GM23338 (cell line): ENCODE data around the gene ANKMY2. TPM values are rescaled to one million over a fixed set of nuclear protein-coding genes. Genes with fewer than 3 reads are reported as not detected.

Source experiments
- ATAC-seq: fragments of 200-7000 bp; cut with Tn5 transposase; 3 replicates; pipeline ENCODE4 v1.9.1; 2020
- DNase-seq: peaks from one replicate; pipeline ENCODE4 v3.0.0-alpha.2; 2015; ENCODE audit warnings: low spot score
- H2AFZ ChIP-seq: fragments of 200-600 bp; sonication (generic); 2 replicates; pipeline ENCODE4 v1.8.0; 2016; ENCODE audit warnings: antibody characterized with exemption, mild to moderate bottlenecking, moderate library complexity
- H3F3A ChIP-seq: fragments of 200-600 bp; sonication (generic); replicated peaks from 2 replicates; pipeline ENCODE4 v1.8.0; 2017; ENCODE audit warnings: antibody characterized with exemption, mixed run types, low read depth
- H3K27ac ChIP-seq: fragments of 200-600 bp; sonication (generic); 2 replicates; pipeline ENCODE4 v1.6.1; 2016; ENCODE audit warnings: low read depth
- H3K27me3 ChIP-seq: fragments of 200-600 bp; sonication (generic); 2 replicates; pipeline ENCODE4 v1.8.0; 2016; ENCODE audit warnings: mild to moderate bottlenecking, mixed run types, moderate library complexity; ENCODE audit not compliant: insufficient read depth
- H3K36me3 ChIP-seq: fragments of 200-600 bp; sonication (generic); 2 replicates; pipeline ENCODE4 v1.8.0; 2016; ENCODE audit warnings: mild to moderate bottlenecking; ENCODE audit not compliant: insufficient read depth
- H3K4me1 ChIP-seq: fragments of 200-600 bp; sonication (generic); 2 replicates; pipeline ENCODE4 v1.8.0; 2016; ENCODE audit warnings: mild to moderate bottlenecking, moderate library complexity; ENCODE audit not compliant: insufficient read depth
- H3K4me2 ChIP-seq: fragments of 200-600 bp; sonication (generic); 2 replicates; pipeline ENCODE4 v1.7.1; 2017; ENCODE audit warnings: mixed run types
- H3K4me3 ChIP-seq: fragments of 200-600 bp; sonication (generic); 2 replicates; pipeline ENCODE4 v1.6.1; 2016; ENCODE audit warnings: mixed run types
- H3K79me2 ChIP-seq: fragments of 200-600 bp; sonication (generic); replicated peaks from 2 replicates; pipeline ENCODE4 v1.8.0; 2017; ENCODE audit warnings: mild to moderate bottlenecking; ENCODE audit not compliant: insufficient read depth
- H3K9me2 ChIP-seq: fragments of 200-600 bp; sonication (generic); 2 replicates; pipeline ENCODE4 v1.8.0; 2017; ENCODE audit not compliant: insufficient read depth
- H4K20me1 ChIP-seq: fragments of 200-600 bp; sonication (generic); replicated peaks from 2 replicates; pipeline ENCODE4 v1.8.0; 2017; ENCODE audit warnings: mild to moderate bottlenecking; ENCODE audit not compliant: insufficient read depth
- H3K27ac Mint-ChIP-seq: 2 replicates; pipeline ENCODE4 v1.8.0; 2020; ENCODE audit warnings: inconsistent platforms, mild to moderate bottlenecking, moderate library complexity, mixed read lengths
- H3K27me3 Mint-ChIP-seq: 3 replicates; pipeline ENCODE4 v1.8.0; 2022; ENCODE audit warnings: low read depth, mild to moderate bottlenecking, moderate library complexity, mixed read lengths, inconsistent platforms; ENCODE audit not compliant: insufficient read depth, poor library complexity
- H3K36me3 Mint-ChIP-seq: 3 replicates; pipeline ENCODE4 v1.8.0; 2021; ENCODE audit warnings: low read depth, mild to moderate bottlenecking, inconsistent platforms, moderate library complexity, mixed read lengths
- H3K4me1 Mint-ChIP-seq: 3 replicates; pipeline ENCODE4 v1.8.0; 2020; ENCODE audit warnings: mild to moderate bottlenecking, inconsistent platforms, mixed read lengths
- H3K4me3 Mint-ChIP-seq: 3 replicates; pipeline ENCODE4 v1.8.0; 2021; ENCODE audit warnings: moderate library complexity, mild to moderate bottlenecking, inconsistent platforms, mixed read lengths
- H3K9me3 Mint-ChIP-seq: 3 replicates; pipeline ENCODE4 v1.8.0; 2020; ENCODE audit warnings: moderate library complexity, mild to moderate bottlenecking, inconsistent platforms, mixed read lengths
- CREB1 ChIP-seq: fragments of 250-450 bp; sonication (Bioruptor Pico); IDR thresholded peaks from 2 replicates; pipeline ENCODE4 v1.5.0; 2020; ENCODE audit warnings: low read depth, mild to moderate bottlenecking, moderate library complexity
- CTCF ChIP-seq, 2 experiments: fragments of 200-600 bp in 1 of 2; sonication (generic) in 1 of 2; conservative IDR thresholded peaks; 2 replicates each; pipeline versions ENCODE4 v1.5.1 to v1.6.1; 2016 to 2017; ENCODE audit warnings: antibody characterized with exemption in 2 of 2, low read depth in 2 of 2, mild to moderate bottlenecking in 2 of 2, moderate library complexity in 1 of 2
- ETS1 ChIP-seq: IDR thresholded peaks from 2 replicates; pipeline ENCODE4 v1.6.1; 2016; ENCODE audit warnings: antibody characterized with exemption
- EZH2 ChIP-seq: fragments of 200-600 bp; sonication (generic); IDR thresholded peaks from one replicate; pipeline ENCODE4 v1.8.0; 2017; ENCODE audit warnings: antibody characterized with exemption, mild to moderate bottlenecking, low read depth; ENCODE audit not compliant: unreplicated experiment
- EZH2phosphoT487 ChIP-seq: fragments of 200-600 bp; sonication (generic); IDR thresholded peaks from one replicate; pipeline ENCODE4 v1.8.1; 2018; ENCODE audit warnings: antibody characterized with exemption; ENCODE audit not compliant: unreplicated experiment
- JUNB ChIP-seq: IDR thresholded peaks from one replicate; pipeline ENCODE4 v1.6.1; 2016; ENCODE audit warnings: antibody characterized with exemption; ENCODE audit not compliant: unreplicated experiment
- NANOG ChIP-seq: IDR thresholded peaks from 2 replicates; pipeline ENCODE4 v1.6.1; 2016; ENCODE audit warnings: antibody characterized with exemption, borderline replicate concordance
- POLR2AphosphoS5 ChIP-seq: IDR thresholded peaks from 2 replicates; pipeline ENCODE4 v1.6.1; 2016; ENCODE audit warnings: antibody characterized with exemption, low read depth
- STAT1 ChIP-seq: IDR thresholded peaks from one replicate; pipeline ENCODE4 v1.6.1; 2016; ENCODE audit warnings: antibody characterized with exemption; ENCODE audit not compliant: unreplicated experiment
- ZNF114 ChIP-seq: fragments of 250-450 bp; sonication (Bioruptor Pico); IDR thresholded peaks from 2 replicates; pipeline ENCODE4 v1.5.0; 2020; ENCODE audit warnings: mild to moderate bottlenecking, moderate library complexity
- ZNF331 ChIP-seq: fragments of 250-450 bp; sonication (Bioruptor Pico); IDR thresholded peaks from 2 replicates; pipeline ENCODE4 v1.5.0; 2020; ENCODE audit warnings: low read depth, mild to moderate bottlenecking, moderate library complexity
- polyA plus RNA-seq: library from polyadenylated mRNA; unstranded; fragments of >200 nt; fragmentation: Nextera tagmentation; extraction: Ambion mirVana; gene quantifications from 2 replicates; pipeline ENCODE4 v1.2.1, GENCODE V29; 2016
- total RNA-seq: library from RNA; depleted of rRNA; stranded (reverse); fragments of >200 nt; shearing (Covaris generic); gene quantifications from 2 replicates; pipeline ENCODE4 v1.2.3, GENCODE V29; 2014
- TF ChIP-seq, protein P1 (sequence below): fragments of 250-450 bp; sonication (Bioruptor Pico); IDR thresholded peaks from 2 replicates; pipeline ENCODE4 v1.5.0; 2020; ENCODE audit warnings: mild to moderate bottlenecking, moderate library complexity

ANKMY2 gene
- total and polyA plus RNA-seq, 2 experiments from 2014 or later, result 4.4 to 9.5 TPM

GRCh38 chr7:16615228-16615627 lies 30.3 kb downstream of the ANKMY2 start:
- H3K27me3 Mint-ChIP-seq, result no peaks in the 10 kb centered on the region
- ATAC-seq, result peak; percentile 88

DNA sequence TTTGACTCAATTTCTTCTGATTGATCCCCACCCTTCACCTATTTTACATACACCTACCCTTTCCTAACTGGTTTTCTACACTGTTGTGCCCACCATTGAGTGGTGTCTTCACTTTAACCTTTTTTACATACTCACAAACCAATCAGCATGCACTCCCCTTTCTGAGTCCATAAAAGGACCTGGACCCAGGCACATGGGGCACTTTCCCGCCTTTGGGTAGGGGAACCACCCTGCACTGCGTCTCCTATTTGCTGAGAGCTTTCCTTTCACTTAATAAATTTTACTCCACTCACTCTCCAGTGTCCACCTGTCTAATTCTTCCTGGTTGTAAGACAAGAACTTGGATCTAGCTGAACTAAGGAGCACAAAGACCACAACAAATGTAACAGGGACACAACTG lies 33.8 kb downstream of the ANKMY2 start:
- no peaks in the 10 kb centered on the region for H3K79me2 ChIP-seq
- no peak overlapping the region for H3K4me3 ChIP-seq
- DNase-seq (no peak), ATAC-seq (no peak)
- H3K4me2 ChIP-seq, result no peak overlapping the region
- H2AFZ ChIP-seq, result no peak overlapping the region
- Mint-ChIP-seq H3K27ac (no peak overlapping the region), H3K4me3 (no peak overlapping the region), H3K27me3 (peaks cover 2% of the 10 kb centered on the region), H3K4me1 (peaks cover 7% of the 10 kb centered on the region), H3K9me3 (no peaks in the 10 kb centered on the region), H3K36me3 (peaks cover 3% of the 10 kb centered on the region; the same call in 1 of the 3 replicates)
- peaks cover 7% of the 10 kb centered on the region; the same call in 1 of the 2 replicates for H3K4me1 ChIP-seq
- H3F3A ChIP-seq, result no peaks in the 10 kb centered on the region
- H4K20me1 ChIP-seq, result no peaks in the 10 kb centered on the region
- H3K27ac ChIP-seq, result no peak overlapping the region
- H3K36me3 ChIP-seq, result no peaks in the 10 kb centered on the region
- no peaks in the 10 kb centered on the region for H3K9me2 ChIP-seq
- no peaks in the 10 kb centered on the region for H3K27me3 ChIP-seq
- no peak for TF ChIP-seq EZH2
- TF ChIP-seq NANOG, result no peak
- no peak for TF ChIP-seq POLR2AphosphoS5
- TF ChIP-seq CTCF (conservative IDR thresholded peaks at IDR 0.05; ENCODE audit: low read depth in 2 of 2), result no peak
- TF ChIP-seq STAT1, result no peak
- no peak for TF ChIP-seq ETS1
- TF ChIP-seq CREB1 (CRISPR knock-in tag), result no peak
- no peak for TF ChIP-seq ZNF331
- no peak for TF ChIP-seq JUNB
- TF ChIP-seq EZH2phosphoT487, result no peak
- no peak for TF ChIP-seq ZNF114 (CRISPR knock-in tag)
- TF ChIP-seq, protein P1, sequence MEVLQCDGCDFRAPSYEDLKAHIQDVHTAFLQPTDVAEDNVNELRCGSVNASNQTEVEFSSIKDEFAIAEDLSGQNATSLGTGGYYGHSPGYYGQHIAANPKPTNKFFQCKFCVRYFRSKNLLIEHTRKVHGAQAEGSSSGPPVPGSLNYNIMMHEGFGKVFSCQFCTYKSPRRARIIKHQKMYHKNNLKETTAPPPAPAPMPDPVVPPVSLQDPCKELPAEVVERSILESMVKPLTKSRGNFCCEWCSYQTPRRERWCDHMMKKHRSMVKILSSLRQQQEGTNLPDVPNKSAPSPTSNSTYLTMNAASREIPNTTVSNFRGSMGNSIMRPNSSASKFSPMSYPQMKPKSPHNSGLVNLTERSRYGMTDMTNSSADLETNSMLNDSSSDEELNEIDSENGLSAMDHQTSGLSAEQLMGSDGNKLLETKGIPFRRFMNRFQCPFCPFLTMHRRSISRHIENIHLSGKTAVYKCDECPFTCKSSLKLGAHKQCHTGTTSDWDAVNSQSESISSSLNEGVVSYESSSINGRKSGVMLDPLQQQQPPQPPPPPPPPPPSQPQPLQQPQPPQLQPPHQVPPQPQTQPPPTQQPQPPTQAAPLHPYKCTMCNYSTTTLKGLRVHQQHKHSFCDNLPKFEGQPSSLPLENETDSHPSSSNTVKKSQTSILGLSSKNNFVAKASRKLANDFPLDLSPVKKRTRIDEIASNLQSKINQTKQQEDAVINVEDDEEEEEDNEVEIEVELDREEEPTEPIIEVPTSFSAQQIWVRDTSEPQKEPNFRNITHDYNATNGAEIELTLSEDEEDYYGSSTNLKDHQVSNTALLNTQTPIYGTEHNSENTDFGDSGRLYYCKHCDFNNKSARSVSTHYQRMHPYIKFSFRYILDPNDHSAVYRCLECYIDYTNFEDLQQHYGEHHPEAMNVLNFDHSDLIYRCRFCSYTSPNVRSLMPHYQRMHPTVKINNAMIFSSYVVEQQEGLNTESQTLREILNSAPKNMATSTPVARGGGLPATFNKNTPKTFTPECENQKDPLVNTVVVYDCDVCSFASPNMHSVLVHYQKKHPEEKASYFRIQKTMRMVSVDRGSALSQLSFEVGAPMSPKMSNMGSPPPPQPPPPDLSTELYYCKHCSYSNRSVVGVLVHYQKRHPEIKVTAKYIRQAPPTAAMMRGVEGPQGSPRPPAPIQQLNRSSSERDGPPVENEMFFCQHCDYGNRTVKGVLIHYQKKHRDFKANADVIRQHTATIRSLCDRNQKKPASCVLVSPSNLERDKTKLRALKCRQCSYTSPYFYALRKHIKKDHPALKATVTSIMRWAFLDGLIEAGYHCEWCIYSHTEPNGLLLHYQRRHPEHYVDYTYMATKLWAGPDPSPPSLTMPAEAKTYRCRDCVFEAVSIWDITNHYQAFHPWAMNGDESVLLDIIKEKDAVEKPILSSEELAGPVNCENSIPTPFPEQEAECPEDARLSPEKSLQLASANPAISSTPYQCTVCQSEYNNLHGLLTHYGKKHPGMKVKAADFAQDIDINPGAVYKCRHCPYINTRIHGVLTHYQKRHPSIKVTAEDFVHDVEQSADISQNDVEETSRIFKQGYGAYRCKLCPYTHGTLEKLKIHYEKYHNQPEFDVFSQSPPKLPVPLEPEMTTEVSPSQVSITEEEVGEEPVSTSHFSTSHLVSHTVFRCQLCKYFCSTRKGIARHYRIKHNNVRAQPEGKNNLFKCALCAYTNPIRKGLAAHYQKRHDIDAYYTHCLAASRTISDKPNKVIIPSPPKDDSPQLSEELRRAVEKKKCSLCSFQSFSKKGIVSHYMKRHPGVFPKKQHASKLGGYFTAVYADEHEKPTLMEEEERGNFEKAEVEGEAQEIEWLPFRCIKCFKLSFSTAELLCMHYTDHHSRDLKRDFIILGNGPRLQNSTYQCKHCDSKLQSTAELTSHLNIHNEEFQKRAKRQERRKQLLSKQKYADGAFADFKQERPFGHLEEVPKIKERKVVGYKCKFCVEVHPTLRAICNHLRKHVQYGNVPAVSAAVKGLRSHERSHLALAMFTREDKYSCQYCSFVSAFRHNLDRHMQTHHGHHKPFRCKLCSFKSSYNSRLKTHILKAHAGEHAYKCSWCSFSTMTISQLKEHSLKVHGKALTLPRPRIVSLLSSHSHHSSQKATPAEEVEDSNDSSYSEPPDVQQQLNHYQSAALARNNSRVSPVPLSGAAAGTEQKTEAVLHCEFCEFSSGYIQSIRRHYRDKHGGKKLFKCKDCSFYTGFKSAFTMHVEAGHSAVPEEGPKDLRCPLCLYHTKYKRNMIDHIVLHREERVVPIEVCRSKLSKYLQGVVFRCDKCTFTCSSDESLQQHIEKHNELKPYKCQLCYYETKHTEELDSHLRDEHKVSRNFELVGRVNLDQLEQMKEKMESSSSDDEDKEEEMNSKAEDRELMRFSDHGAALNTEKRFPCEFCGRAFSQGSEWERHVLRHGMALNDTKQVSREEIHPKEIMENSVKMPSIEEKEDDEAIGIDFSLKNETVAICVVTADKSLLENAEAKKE (CRISPR knock-in tag), result no peak

More at GRCh38 chr7:16615228-16615627, 30.3 kb downstream of the ANKMY2 start:
- TF ChIP-seq ZNF331, result no peak
- peak; percentile 47 for DNase-seq
- H4K20me1 ChIP-seq, result no peaks in the 10 kb centered on the region
- H3K79me2 ChIP-seq, result no peaks in the 10 kb centered on the region
- peak overlapping the region; percentile 36; the same call in 1 of the 2 replicates for H3K27ac ChIP-seq
- no peak overlapping the region for H3K4me3 ChIP-seq
- Mint-ChIP-seq H3K9me3 (no peaks in the 10 kb centered on the region), H3K36me3 (peaks cover 12% of the 10 kb centered on the region; the same call in 2 of the 3 replicates), H3K4me3 (no peak overlapping the region), H3K27ac (no peak overlapping the region), H3K4me1 (peaks cover 7% of the 10 kb centered on the region)
- H3K9me2 ChIP-seq, result no peaks in the 10 kb centered on the region
- no peaks in the 10 kb centered on the region for H3K36me3 ChIP-seq
- no peaks in the 10 kb centered on the region for H3K27me3 ChIP-seq
- H3F3A ChIP-seq, result no peaks in the 10 kb centered on the region
- H2AFZ ChIP-seq, result no peak overlapping the region
- no peak overlapping the region for H3K4me2 ChIP-seq
- H3K4me1 ChIP-seq, result peaks cover 13% of the 10 kb centered on the region; the same call in 1 of the 2 replicates
